Anterior cingulate cortex (tissue), 58 donors: Measurements from ENCODE around the gene USP17L18.
"Not testable (repeated sequence)": the region's sequence is repeated elsewhere in the genome, so short reads cannot be mapped to it uniquely, and the experiment has no call there.

Source experiments
- DNase-seq, 58 donors: peaks; one replicate each; lab custom pipeline; 2025; lab: John Stamatoyannopoulos, UW

USP17L18 gene, protein sequence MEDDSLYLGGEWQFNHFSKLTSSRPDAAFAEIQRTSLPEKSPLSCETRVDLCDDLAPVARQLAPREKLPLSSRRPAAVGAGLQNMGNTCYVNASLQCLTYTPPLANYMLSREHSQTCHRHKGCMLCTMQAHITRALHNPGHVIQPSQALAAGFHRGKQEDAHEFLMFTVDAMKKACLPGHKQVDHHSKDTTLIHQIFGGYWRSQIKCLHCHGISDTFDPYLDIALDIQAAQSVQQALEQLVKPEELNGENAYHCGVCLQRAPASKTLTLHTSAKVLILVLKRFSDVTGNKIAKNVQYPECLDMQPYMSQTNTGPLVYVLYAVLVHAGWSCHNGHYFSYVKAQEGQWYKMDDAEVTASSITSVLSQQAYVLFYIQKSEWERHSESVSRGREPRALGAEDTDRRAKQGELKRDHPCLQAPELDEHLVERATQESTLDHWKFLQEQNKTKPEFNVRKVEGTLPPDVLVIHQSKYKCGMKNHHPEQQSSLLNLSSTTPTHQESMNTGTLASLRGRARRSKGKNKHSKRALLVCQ

DNA sequence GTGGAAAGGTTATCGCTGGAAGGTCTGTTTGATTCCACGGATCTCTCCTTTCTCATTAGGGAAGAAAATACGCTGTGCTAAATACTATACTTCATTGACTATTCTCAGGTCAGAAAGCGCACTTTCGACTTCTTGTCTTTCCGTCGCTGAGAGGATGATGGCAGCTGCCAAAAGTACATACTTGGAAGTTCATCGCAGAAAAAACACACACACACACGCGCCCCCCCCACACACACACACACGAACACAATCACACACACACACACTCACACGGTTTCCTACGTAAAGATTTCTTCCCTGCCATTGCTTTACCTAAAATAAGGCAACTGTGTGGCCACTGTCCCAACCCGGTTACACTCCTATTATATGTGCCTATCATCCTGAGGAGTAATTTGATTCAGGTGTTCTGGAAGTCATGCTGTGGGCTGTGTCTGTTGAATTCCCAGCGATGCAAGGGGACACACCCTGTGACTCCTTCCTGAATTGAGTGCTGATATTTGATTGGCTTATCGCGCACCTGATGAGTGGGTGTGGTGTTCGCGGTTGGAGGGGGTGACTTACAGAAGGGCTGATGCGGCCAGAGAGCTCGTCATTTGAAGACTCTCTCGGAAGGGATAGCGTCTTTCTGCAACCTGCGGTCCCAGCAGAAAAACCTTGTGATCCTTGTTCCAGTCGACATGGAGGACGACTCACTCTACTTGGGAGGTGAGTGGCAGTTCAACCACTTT is at the start of gene USP17L18:
TSS of gene USP17L18 (plus strand) at position 678 of the 728 bp plus-strand sequence. CDS start at position 678, 0 bp downstream.
- DNase-seq = not testable (repeated sequence)

DNA sequence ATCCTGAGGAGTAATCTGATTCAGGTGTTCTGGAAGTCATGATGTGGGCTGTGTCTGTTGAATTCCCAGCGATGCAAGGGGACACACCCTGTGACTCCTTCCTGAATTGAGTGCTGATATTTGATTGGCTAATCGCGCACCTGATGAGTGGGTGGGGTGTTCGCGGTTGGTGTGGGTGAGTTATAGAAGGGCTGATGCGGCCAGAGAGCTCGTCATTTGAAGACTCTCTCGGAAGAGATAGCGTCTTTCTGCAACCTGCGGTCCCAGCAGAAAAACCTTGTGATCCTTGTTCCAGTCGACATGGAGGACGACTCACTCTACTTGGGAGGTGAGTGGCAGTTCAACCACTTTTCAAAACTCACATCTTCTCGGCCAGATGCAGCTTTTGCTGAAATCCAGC is 38.1 kb upstream of the USP17L18 start, which contains the start of gene USP17L10:
TSS of gene USP17L10 (plus strand) at position 301 of the 400 bp plus-strand sequence. CDS start at position 301, 0 bp downstream.
- DNase-seq = not testable (repeated sequence)

DNA sequence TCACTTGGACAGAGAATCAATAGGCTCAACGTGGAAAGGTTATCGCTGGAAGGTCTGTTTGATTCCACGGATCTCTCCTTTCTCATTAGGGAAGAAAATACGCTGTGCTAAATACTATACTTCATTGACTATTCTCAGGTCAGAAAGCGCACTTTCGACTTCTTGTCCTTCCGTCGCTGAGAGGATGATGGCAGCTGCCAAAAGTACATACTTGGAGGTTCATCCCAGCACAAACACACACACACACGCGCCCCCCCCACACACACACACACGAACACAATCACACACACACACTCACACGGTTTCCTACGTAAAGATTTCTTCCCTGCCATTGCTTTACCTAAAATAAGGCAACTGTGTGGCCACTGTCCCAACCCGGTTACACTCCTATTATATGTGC is 33.7 kb upstream of the USP17L18 start:
- not testable (repeated sequence) for DNase-seq

DNA sequence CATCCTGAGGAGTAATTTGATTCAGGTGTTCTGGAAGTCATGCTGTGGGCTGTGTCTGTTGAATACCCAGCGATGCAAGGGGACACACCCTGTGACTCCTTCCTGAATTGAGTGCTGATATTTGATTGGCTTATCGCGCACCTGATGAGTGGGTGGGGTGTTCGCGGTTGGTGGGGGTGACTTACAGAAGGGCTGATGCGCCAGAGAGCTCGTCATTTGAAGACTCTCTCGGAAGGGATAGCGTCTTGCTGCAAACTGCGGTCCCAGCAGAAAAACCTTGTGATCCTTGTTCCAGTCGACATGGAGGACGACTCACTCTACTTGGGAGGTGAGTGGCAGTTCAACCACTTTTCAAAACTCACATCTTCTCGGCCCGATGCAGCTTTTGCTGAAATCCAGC is 33.3 kb upstream of the USP17L18 start, which contains the start of gene USP17L11:
TSS of gene USP17L11 (plus strand) at position 301 of the 400 bp plus-strand sequence. CDS start at position 301, 0 bp downstream.
- not testable (repeated sequence) for DNase-seq

DNA sequence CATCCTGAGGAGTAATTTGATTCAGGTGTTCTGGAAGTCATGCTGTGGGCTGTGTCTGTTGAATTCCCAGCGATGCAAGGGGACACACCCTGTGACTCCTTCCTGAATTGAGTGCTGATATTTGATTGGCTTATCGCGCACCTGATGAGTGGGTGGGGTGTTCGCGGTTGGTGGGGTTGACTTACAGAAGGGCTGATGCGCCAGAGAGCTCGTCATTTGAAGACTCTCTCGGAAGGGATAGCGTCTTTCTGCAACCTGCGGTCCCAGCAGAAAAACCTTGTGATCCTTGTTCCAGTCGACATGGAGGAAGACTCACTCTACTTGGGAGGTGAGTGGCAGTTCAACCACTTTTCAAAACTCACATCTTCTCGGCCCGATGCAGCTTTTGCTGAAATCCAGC is 28.6 kb upstream of the USP17L18 start, which contains the start of gene USP17L12:
TSS of gene USP17L12 (plus strand) at position 301 of the 400 bp plus-strand sequence. CDS start at position 301, 0 bp downstream.
- DNase-seq = not testable (repeated sequence)

DNA sequence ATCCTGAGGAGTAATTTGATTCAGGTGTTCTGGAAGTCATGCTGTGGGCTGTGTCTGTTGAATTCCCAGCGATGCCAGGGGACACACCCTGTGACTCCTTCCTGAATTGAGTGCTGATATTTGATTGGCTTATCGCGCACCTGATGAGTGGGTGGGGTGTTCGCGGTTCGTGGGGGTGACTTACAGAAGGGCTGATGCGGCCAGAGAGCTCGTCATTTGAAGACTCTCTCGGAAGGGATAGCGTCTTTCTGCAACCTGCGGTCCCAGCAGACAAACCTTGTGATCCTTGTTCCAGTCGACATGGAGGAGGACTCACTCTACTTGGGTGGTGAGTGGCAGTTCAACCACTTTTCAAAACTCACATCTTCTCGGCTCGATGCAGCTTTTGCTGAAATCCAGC is 23.8 kb upstream of the USP17L18 start, which contains the start of gene USP17L13:
TSS of gene USP17L13 (plus strand) at position 301 of the 400 bp plus-strand sequence. CDS start at position 301, 0 bp downstream.
- DNase-seq = not testable (repeated sequence)

DNA sequence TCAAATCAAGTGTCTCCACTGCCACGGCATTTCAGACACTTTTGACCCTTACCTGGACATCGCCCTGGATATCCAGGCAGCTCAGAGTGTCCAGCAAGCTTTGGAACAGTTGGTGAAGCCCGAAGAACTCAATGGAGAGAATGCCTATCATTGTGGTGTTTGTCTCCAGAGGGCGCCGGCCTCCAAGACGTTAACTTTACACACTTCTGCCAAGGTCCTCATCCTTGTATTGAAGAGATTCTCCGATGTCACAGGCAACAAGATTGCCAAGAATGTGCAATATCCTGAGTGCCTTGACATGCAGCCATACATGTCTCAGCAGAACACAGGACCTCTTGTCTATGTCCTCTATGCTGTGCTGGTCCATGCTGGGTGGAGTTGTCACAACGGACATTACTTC is 18.2 kb upstream of the USP17L18 start:
- not testable (repeated sequence) for DNase-seq

DNA sequence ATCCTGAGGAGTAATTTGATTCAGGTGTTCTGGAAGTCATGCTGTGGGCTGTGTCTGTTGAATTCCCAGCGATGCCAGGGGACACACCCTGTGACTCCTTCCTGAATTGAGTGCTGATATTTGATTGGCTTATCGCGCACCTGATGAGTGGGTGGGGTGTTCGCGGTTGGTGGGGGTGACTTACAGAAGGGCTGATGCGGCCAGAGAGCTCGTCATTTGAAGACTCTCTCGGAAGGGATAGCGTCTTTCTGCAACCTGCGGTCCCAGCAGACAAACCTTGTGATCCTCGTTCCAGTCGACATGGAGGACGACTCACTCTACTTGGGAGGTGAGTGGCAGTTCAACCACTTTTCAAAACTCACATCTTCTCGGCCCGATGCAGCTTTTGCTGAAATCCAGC is 14.3 kb upstream of the USP17L18 start, which contains the start of gene USP17L15:
TSS of gene USP17L15 (plus strand) at position 301 of the 400 bp plus-strand sequence. CDS start at position 301, 0 bp downstream.
- DNase-seq = not testable (repeated sequence)

DNA sequence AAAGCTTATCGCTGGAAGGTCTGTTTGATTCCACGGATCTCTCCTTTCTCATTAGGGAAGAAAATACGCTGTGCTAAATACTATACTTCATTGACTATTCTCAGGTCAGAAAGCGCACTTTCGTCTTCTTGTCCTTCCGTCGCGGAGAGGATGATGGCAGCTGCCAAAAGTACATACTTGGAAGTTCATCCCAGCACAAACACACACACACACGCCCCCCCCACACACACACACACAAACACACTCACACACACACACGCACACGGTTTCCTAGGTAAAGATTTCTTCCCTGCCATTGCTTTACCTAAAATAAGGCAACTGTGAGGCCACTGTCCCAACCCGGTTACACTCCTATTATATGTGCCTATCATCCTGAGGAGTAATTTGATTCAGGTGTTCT is 10.0 kb upstream of the USP17L18 start:
- not testable (repeated sequence) for DNase-seq

DNA sequence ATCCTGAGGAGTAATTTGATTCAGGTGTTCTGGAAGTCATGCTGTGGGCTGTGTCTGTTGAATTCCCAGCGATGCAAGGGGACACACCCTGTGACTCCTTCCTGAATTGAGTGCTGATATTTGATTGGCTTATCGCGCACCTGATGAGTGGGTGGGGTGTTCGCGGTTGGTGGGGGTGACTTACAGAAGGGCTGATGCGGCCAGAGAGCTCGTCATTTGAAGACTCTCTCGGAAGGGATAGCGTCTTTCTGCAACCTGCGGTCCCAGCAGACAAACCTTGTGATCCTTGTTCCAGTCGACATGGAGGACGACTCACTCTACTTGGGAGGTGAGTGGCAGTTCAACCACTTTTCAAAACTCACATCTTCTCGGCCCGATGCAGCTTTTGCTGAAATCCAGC is 4.9 kb upstream of the USP17L18 start, which contains the start of gene USP17L17:
TSS of gene USP17L17 (plus strand) at position 301 of the 400 bp plus-strand sequence. CDS start at position 301, 0 bp downstream.
- not testable (repeated sequence) for DNase-seq

DNA sequence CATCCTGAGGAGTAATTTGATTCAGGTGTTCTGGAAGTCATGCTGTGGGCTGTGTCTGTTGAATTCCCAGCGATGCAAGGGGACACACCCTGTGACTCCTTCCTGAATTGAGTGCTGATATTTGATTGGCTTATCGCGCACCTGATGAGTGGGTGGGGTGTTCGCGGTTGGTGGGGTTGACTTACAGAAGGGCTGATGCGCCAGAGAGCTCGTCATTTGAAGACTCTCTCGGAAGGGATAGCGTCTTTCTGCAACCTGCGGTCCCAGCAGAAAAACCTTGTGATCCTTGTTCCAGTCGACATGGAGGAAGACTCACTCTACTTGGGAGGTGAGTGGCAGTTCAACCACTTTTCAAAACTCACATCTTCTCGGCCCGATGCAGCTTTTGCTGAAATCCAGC is 4.6 kb downstream of the USP17L18 start, which contains the start of gene USP17L19:
TSS of gene USP17L19 (plus strand) at position 301 of the 400 bp plus-strand sequence. CDS start at position 301, 0 bp downstream.
- not testable (repeated sequence) for DNase-seq

DNA sequence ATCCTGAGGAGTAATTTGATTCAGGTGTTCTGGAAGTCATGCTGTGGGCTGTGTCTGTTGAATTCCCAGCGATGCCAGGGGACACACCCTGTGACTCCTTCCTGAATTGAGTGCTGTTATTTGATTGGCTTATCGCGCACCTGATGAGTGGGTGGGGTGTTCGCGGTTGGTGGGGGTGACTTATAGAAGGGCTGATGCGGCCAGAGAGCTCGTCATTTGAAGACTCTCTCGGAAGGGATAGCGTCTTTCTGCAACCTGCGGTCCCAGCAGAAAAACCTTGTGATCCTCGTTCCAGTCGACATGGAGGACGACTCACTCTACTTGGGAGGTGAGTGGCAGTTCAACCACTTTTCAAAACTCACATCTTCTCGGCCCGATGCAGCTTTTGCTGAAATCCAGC is 9.4 kb downstream of the USP17L18 start, which contains the start of gene USP17L20:
TSS of gene USP17L20 (plus strand) at position 301 of the 400 bp plus-strand sequence. CDS start at position 301, 0 bp downstream.
- not testable (repeated sequence) for DNase-seq

DNA sequence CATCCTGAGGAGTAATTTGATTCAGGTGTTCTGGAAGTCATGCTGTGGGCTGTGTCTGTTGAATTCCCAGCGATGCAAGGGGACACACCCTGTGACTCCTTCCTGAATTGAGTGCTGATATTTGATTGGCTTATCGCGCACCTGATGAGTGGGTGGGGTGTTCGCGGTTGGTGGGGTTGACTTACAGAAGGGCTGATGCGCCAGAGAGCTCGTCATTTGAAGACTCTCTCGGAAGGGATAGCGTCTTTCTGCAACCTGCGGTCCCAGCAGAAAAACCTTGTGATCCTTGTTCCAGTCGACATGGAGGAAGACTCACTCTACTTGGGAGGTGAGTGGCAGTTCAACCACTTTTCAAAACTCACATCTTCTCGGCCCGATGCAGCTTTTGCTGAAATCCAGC is 14.1 kb downstream of the USP17L18 start, which contains the start of gene USP17L21:
TSS of gene USP17L21 (plus strand) at position 301 of the 400 bp plus-strand sequence. CDS start at position 301, 0 bp downstream.
- DNase-seq = not testable (repeated sequence)

DNA sequence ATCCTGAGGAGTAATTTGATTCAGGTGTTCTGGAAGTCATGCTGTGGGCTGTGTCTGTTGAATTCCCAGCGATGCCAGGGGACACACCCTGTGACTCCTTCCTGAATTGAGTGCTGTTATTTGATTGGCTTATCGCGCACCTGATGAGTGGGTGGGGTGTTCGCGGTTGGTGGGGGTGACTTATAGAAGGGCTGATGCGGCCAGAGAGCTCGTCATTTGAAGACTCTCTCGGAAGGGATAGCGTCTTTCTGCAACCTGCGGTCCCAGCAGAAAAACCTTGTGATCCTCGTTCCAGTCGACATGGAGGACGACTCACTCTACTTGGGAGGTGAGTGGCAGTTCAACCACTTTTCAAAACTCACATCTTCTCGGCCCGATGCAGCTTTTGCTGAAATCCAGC is 18.9 kb downstream of the USP17L18 start, which contains the start of gene USP17L22:
TSS of gene USP17L22 (plus strand) at position 301 of the 400 bp plus-strand sequence. CDS start at position 301, 0 bp downstream.
- DNase-seq = not testable (repeated sequence)

DNA sequence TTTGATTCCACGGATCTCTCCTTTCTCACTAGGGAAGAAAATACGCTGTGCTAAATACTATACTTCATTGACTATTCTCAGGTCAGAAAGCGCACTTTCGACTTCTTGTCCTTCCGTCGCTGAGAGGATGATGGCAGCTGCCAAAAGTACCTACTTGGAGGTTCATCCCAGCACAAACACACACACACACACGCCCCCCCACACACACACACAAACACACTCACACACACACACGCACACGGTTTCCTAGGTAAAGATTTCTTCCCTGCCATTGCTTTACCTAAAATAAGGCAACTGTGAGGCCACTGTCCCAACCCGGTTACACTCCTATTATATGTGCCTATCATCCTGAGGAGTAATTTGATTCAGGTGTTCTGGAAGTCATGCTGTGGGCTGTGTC is 23.3 kb downstream of the USP17L18 start:
- DNase-seq = not testable (repeated sequence)
